HUES64 (cell line): Measurements from ENCODE around the gene SV2C.

Source experiments
- H3K27ac ChIP-seq: 2 replicates; pipeline ENCODE4 v1.7.0; 2013; ENCODE audit warnings: low read depth, low read length, inconsistent platforms
- H3K27me3 ChIP-seq: 2 replicates; pipeline ENCODE4 v1.6.1; 2013; ENCODE audit warnings: mild to moderate bottlenecking, low read length; ENCODE audit not compliant: insufficient read depth
- H3K36me3 ChIP-seq: 2 replicates; pipeline ENCODE4 v1.6.1; 2013; ENCODE audit warnings: mild to moderate bottlenecking, low read length; ENCODE audit not compliant: insufficient read depth
- H3K4me1 ChIP-seq: 2 replicates; pipeline ENCODE4 v1.6.1; 2013; ENCODE audit warnings: mild to moderate bottlenecking, low read length, moderate library complexity; ENCODE audit not compliant: insufficient read depth
- H3K4me3 ChIP-seq: 2 replicates; pipeline ENCODE4 v1.5.1; 2013; ENCODE audit warnings: mild to moderate bottlenecking, low read length, moderate library complexity
- H3K9ac ChIP-seq: 2 replicates; pipeline ENCODE4 v1.6.1; 2013; ENCODE audit warnings: mild to moderate bottlenecking, low read depth, low read length
- H3K9me3 ChIP-seq: 2 replicates; pipeline ENCODE4 v1.6.1; 2013; ENCODE audit warnings: low read depth, low read length; ENCODE audit not compliant: insufficient read depth
- WGBS: fragments of 150-250, 120-280 bp; methylation state at CpG from one replicate; pipeline ENCODE4 v1.1.7; 2013; ENCODE audit warnings: missing lambda C conversion rate; 5-methylcytosine and 5-hydroxymethylcytosine counted together

Gene SV2C

DNA sequence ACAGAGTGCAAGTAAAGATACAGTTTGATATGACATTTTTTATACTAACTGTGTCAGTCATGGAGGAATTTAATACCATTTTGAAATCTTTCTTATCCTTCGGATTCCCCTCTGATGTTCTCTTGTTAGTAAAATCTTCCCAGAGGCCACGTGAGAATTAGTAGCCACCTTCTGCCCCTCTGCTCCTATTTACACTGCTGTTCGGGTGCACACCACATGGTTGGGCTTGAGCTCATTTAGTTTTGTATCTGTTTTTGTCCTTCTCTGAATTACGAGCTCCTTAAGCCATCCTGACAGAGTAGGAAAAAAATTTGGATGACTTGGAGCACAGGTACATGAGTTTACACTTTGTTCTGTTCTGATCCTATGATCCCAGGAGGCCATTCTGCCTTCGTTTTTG lies 109.7 kb downstream of the SV2C start:
- no peak overlapping the region for H3K27ac ChIP-seq
- no peaks in the 10 kb centered on the region for H3K9me3 ChIP-seq
- H3K36me3 ChIP-seq = no peaks in the 10 kb centered on the region
- no peak overlapping the region for H3K4me3 ChIP-seq
- no peak overlapping the region for H3K9ac ChIP-seq
- H3K4me1 ChIP-seq = peaks cover 30% of the 10 kb centered on the region
- no peaks in the 10 kb centered on the region for H3K27me3 ChIP-seq
- WGBS = 81% methylated on average over 5 of the region's 5 CpGs

DNA sequence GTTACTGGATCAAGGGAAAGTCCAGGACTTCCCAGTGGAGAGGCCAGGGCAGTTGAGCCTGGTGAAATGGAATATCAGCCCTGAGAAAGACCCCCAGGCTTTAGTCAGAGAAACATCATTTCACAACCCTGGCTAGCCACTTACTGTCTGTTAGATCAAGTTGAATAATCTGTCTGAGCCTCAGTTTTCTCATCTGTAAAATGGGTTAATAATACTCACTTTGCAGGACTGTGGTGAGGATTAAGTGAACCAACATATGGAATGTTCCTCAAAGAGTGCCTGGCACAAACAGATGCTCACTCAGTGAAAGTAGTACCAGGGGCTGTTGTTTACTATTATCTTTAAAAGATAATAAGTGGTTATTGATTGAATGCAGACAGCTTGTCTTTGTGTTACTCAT lies 110.5 kb downstream of the SV2C start:
- H3K4me1 ChIP-seq = peaks cover 32% of the 10 kb centered on the region
- no peaks in the 10 kb centered on the region for H3K36me3 ChIP-seq
- no peak overlapping the region for H3K27ac ChIP-seq
- H3K4me3 ChIP-seq = no peak overlapping the region
- no peak overlapping the region for H3K9ac ChIP-seq
- H3K27me3 ChIP-seq = no peaks in the 10 kb centered on the region
- H3K9me3 ChIP-seq = no peaks in the 10 kb centered on the region

DNA sequence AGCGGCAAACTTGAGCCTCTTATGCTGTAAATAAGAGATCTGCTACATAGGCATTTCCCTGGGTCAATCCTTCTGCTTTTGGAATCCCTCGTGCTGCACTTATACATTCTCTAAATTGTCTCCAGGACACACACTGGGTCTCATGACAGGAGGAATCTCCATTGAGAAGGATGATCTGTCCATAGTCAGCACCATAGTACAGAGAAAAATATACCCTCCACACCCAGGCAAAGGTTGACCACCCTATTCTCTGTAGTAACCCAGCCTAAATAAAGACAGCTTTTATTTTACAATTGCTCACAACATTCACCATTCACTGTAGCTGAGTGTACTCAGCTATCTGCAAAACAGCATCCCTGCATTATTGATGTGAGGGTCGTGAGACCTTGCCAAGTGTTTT lies 111.2 kb downstream of the SV2C start:
- no peak overlapping the region for H3K27ac ChIP-seq
- no peak overlapping the region for H3K9ac ChIP-seq
- H3K9me3 ChIP-seq = no peaks in the 10 kb centered on the region
- peaks cover 37% of the 10 kb centered on the region for H3K4me1 ChIP-seq
- H3K27me3 ChIP-seq = no peaks in the 10 kb centered on the region
- H3K36me3 ChIP-seq = no peaks in the 10 kb centered on the region
- 80% methylated on average over 3 of the region's 3 CpGs for WGBS
- H3K4me3 ChIP-seq = no peak overlapping the region

DNA sequence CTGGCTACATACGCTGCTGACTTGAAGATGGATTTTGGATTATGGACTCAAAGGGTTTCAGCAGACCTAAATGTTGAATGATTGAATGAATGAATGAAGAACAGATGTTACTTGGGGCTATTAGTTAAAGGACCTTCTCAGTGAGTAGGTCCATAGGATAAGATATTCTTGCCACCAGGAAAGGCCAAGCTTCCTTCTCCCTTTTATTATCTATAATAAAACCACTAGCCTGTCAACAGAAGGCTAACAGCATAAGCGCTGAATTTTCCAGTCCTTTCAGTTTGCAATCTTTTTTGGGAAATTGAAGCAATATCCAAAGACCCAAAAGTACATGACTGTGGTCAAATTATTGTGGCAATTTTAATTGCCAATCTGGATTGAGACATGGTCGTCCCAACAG lies 113.3 kb downstream of the SV2C start:
- H3K9me3 ChIP-seq = no peaks in the 10 kb centered on the region
- WGBS = 91% methylated on average over 3 of the region's 3 CpGs
- H3K27me3 ChIP-seq = no peaks in the 10 kb centered on the region
- 0 out of 2 replicates have a peak overlapping the region, but pooled peaks have one; percentile 15 for H3K27ac ChIP-seq
- H3K4me3 ChIP-seq = no peak overlapping the region
- H3K9ac ChIP-seq = no peak overlapping the region
- H3K4me1 ChIP-seq = peaks cover 41% of the 10 kb centered on the region
- H3K36me3 ChIP-seq = no peaks in the 10 kb centered on the region

DNA sequence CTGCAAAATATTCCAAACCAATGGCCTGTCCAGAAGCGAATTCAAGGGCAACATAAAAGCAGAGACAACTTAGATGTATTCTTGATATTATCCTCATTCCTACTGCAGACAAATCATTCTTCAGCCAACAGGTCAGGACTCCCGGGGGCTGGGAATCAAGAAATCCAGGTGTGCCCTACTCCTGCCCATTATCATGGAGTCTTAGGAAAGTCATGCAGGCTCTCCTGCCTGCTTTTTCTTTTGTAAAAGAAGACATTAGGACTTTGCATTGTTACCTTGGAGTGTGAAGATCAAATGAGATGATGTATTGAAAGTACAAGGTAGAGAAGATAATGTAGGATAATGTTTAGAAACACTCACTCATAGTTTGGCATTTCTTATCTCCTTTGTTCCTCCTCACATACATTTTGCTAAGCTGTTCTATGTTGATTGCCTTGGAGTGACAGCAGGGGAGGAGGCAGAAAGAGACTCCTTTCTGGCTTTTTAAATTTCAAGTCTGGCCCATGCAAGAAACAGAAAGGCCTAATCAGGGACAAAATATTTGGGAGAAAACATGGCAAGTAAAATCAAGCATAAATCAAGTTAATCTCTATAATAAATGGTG lies 113.8 kb downstream of the SV2C start:
- H3K27me3 ChIP-seq = no peaks in the 10 kb centered on the region
- H3K36me3 ChIP-seq = no peaks in the 10 kb centered on the region
- H3K9ac ChIP-seq = no peak overlapping the region
- H3K9me3 ChIP-seq = no peaks in the 10 kb centered on the region
- no peak overlapping the region for H3K4me3 ChIP-seq
- 78% methylated on average over 2 of the region's 2 CpGs for WGBS
- H3K27ac ChIP-seq = peak overlapping the region; percentile 42; the same call in 1 of the 2 replicates
- H3K4me1 ChIP-seq = peaks cover 41% of the 10 kb centered on the region

DNA sequence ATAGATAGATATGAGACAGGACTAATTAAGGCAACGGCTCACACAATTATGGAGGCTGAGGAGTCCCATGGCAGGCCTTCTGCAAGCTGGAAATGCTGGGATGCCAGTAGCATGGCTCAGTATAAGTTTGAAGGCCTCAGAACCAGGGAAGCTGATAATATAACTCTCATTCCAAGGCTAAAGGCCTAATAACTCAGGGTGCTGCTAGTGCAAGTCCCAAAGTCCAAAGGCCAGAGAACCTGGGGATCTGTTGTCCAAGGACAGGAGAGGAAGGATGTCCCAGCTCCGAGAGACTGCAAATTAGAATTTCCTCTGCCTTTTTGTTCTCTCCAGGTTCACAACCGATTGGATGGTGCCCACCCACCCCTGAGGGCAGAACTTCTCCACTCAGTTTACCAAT lies 114.5 kb downstream of the SV2C start:
- Histone ChIP-seq H3K9me3 (no peaks in the 10 kb centered on the region), H3K36me3 (no peaks in the 10 kb centered on the region), H3K4me3 (no peak overlapping the region), H3K9ac (no peak overlapping the region), H3K27me3 (no peaks in the 10 kb centered on the region), H3K4me1 (peaks cover 41% of the 10 kb centered on the region), H3K27ac (peak overlapping the region; percentile 42; the same call in 1 of the 2 replicates)
- 94% methylated on average over 3 of the region's 3 CpGs for WGBS

DNA sequence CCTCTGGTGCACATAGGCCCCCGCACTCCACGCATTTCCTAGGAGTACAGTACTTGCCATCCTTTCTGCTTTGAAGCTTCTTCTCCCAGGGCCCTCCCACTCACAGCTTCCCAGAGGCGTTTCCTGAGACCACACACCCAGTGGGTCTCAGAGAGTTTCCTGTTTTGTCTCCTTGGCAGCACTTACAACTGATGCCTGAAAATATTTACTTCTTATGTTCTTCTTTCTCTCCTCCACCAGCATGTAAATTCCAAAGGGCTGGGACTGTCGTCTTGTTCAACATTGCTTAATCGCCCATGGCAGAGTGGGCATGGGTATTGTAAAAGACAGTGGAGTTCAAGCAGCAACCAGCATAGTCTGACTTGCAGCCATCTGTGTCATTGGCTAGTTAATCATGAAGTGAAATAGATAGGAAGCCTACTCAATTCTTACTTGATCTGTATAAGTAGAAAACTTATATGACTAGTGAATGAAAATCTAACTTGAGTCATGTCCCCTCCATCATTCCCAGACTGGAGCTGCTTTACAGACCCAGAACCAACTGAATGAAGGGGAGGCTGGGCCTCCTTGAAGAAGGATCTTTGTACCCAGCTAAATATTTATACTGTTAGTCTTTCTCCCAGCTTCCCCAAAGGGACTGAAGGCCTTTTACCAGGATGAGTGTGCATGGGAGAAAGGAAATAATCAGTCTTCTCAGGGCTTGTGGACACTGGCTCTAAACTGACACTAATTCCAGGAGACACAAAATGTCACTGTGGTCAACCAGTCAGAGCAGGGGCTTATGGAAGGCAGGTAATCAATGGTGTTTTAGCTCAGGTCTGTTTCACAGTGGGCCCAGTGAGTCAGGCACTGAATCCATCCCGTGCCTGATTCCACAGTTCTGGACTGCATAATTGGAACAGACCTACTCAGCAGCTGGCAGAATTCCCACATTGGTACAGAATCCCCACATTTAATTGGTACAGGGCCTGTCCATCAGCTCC lies 116.4 kb downstream of the SV2C start:
- H3K9ac ChIP-seq = no peak overlapping the region
- no peak overlapping the region for H3K4me3 ChIP-seq
- H3K4me1 ChIP-seq = peaks cover 37% of the 10 kb centered on the region
- H3K27ac ChIP-seq = no peak overlapping the region
- H3K27me3 ChIP-seq = no peaks in the 10 kb centered on the region
- WGBS = 80% methylated on average over 6 of the region's 6 CpGs
- no peaks in the 10 kb centered on the region for H3K36me3 ChIP-seq
- H3K9me3 ChIP-seq = no peaks in the 10 kb centered on the region

DNA sequence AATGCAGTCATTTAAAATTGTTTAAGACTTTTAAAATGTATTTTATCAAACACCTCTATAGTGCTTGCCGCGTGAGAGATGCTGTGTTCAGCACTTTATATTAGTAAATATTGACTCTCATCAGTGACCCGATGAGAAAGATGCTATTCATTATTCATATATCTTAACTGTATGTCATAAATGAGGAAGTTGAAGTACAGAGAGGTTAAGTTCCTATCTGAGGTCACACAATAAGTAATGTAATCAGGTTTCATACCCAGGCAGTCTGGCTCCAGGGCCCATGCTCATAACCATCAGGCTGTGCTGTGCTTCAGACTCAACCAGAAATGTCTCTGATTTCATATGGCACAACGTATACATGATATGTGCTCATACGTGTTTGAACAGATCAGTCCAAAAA lies 119.0 kb downstream of the SV2C start:
- Histone ChIP-seq H3K9ac (no peak overlapping the region), H3K4me1 (peaks cover 17% of the 10 kb centered on the region), H3K27ac (no peak overlapping the region), H3K27me3 (no peaks in the 10 kb centered on the region), H3K9me3 (no peaks in the 10 kb centered on the region), H3K36me3 (no peaks in the 10 kb centered on the region), H3K4me3 (no peak overlapping the region)
- 97% methylated on average over 2 of the region's 5 CpGs for WGBS

DNA sequence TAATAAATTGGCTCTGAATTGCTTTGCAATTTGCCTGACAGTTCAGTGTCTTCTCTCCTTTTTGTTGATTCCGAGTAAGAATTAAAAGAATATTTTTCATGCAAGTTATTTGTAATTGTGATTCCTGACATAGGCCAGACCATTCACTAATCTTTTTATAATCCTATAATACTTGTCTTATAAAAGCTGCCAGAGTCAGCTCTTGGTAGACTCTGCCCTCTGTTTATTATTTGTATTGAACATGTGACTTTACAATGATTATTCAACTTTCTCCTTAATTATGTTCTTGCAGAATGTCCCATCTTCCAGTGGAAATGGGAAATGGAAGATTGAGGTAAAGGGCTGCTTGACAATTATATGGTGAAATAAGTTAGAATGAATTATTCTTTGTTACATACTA lies 121.0 kb downstream of the SV2C start:
- no peaks in the 10 kb centered on the region for H3K36me3 ChIP-seq
- H3K9me3 ChIP-seq = no peaks in the 10 kb centered on the region
- H3K27ac ChIP-seq = no peak overlapping the region
- no peak overlapping the region for H3K9ac ChIP-seq
- H3K4me3 ChIP-seq = no peak overlapping the region
- WGBS = no CpG with 5 or more reads among the region's 1 CpG
- no peaks in the 10 kb centered on the region for H3K27me3 ChIP-seq
- peaks cover 5% of the 10 kb centered on the region for H3K4me1 ChIP-seq

DNA sequence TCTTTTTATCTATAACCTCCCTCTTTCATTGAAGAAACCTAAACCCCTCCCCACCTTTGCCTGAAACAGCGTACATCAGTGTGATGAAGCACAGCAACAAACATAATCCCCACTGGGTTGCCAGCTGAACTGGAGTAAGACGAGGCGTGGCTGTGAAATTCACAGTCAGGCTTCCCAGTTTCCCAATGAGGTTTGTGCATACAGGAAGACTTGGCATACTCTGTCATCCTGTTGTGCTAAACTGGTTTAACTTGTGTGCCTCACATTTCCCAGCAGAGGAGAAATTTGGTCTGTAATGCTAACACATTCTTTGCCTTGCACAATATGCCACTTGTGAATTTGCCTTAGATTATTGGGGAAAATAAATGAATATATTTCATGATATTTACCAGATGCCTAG lies 121.5 kb downstream of the SV2C start:
- Histone ChIP-seq H3K9me3 (peaks cover 4% of the 10 kb centered on the region), H3K9ac (no peak overlapping the region), H3K36me3 (no peaks in the 10 kb centered on the region), H3K4me3 (no peak overlapping the region), H3K4me1 (0 out of 2 replicates have a peak, but pooled peaks cover under 1% of the 10 kb centered on the region), H3K27me3 (no peaks in the 10 kb centered on the region), H3K27ac (no peak overlapping the region)
- WGBS = 66% methylated on average over 3 of the region's 3 CpGs

DNA sequence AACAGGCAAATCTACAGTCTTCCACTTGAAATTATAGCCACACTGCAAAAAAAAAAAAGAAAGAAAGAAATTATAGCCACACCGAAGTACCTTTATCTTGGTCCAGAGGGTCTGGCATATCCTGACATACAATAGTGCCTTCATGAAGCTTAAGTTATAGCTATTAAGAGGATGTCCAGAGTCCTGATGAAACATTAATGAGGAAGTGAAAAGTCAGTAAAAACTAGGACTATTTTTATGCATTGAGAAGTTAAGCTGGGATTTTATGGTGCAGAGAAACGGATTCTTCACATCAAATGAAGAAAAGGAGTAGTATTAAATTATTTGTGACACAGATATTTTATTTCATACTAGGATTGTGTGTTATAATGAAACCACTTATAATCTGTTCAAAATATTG lies 123.9 kb downstream of the SV2C start:
- Histone ChIP-seq H3K27me3 (no peaks in the 10 kb centered on the region), H3K9me3 (peaks cover 5% of the 10 kb centered on the region), H3K36me3 (no peaks in the 10 kb centered on the region), H3K4me3 (no peak overlapping the region), H3K9ac (no peak overlapping the region), H3K27ac (no peak overlapping the region), H3K4me1 (no peaks in the 10 kb centered on the region)
- WGBS = 100% methylated on average over 2 of the region's 2 CpGs
